Stimulated activated CD4-positive, alpha-beta T cell treated with anti-CD3 and anti-CD28 coated beads, Interleukin-15, amount 100 ng/mL, for 48 hours (primary cell): ENCODE measurements around the gene DNASE2B.

Source experiments
- DNase-seq, 2 donors: peaks; one replicate each; pipeline ENCODE4 v3.0.0-alpha.2; 2020; ENCODE audit warnings: low read depth in 2 of 2

The DNASE2B gene

DNA sequence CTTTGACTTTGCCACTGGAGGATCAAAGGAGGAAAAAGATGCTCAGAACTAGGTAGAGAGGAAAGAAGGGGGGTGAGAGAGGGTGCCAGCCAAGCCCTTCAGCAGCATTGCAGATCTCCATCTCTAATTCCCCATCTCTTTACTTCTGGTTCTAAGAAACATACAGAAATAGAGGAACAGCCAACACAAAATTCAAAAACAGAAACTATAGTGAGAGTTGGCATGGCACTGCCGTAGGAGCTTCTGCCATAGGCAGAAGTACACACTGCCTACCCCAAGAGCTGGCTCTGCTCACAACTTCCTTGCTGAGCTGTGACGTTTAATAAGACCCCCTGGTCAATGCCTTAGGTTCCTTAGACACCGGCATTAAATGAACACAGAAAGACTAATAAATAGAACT is 54.2 kb downstream of the DNASE2B start:
- no peak for DNase-seq

DNA sequence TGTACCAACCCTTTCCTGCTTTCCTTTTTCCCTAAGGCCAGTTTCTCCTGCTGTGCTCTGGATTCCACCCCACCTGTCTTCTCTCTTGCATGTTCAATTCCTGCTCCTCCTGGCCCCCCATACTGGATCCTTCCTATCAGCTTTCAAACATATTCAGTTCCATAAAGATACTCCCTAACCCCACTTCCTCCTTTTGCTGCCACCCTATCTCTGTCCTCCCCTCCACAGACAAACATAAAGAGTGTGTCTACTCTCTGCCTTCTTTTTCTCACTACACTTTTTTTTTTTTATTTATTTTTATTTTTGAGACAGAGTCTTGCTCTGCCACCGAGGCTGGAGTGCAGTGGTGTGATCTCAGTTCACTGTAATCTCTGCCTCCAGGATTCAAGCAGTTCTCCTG is 63.8 kb downstream of the DNASE2B start:
- DNase-seq: no peak
